Right renal cortex interstitium (tissue), 3 donors: Measurements from ENCODE around the gene NIF3L1. TPM values are rescaled to one million over a fixed set of nuclear protein-coding genes. Genes with fewer than 3 reads are reported as not detected.

Source experiments
- polyA plus RNA-seq, 3 donors: library from polyadenylated mRNA; unstranded; fragments of 120-200 nt; gene quantifications; one replicate each; pipeline ENCODE4 v1.2.1, GENCODE V29; 2013; ENCODE audit not compliant: insufficient read length in 3 of 3

Gene NIF3L1
- polyA plus RNA-seq, 3 donors = 51.9 to 53.6 (median 52.6) TPM

Other genes with a start within 250 kb of the NIF3L1 start
- gene BZW1, start 77.5 kb upstream of the NIF3L1 start, polyA plus RNA-seq = 100 to 1,000 TPM; 271 to 294 (median 292) TPM
- gene CLK1, start 24.7 kb upstream of the NIF3L1 start, polyA plus RNA-seq = 100 to 1,000 TPM; 284 to 317 (median 293) TPM
- 10 to 100 TPM; 59.3 to 80.2 (median 69.8) TPM for gene PPIL3, start 294 bp upstream of the NIF3L1 start, polyA plus RNA-seq
- 10 to 100 TPM; 29.8 to 31.8 (median 31.2) TPM for gene ORC2, start 74.3 kb downstream of the NIF3L1 start, polyA plus RNA-seq
- gene HYCC2, start 182.3 kb downstream of the NIF3L1 start, polyA plus RNA-seq = 10 to 100 TPM; 13.3 to 13.5 (median 13.5) TPM
- 100 to 1,000 TPM; 131 to 137 (median 132) TPM for gene NDUFB3, start 182.6 kb downstream of the NIF3L1 start, polyA plus RNA-seq
- 10 to 100 TPM; 50.2 to 55.3 (median 52.8) TPM for gene CFLAR, start 226.8 kb downstream of the NIF3L1 start, polyA plus RNA-seq